Body of pancreas (tissue), 4 donors: Measurements from ENCODE around the gene RNU6-9. TPM values are rescaled to one million over a fixed set of nuclear protein-coding genes. Genes with fewer than 3 reads are reported as not detected.
A peak's percentile ranks its signal among the peaks of the same experiment; 100 is the strongest.

Source experiments
- ATAC-seq: fragments of 150-250 bp; one replicate; pipeline ENCODE4 v1.9.1; 2016
- DNase-seq, 4 donors: peaks; one replicate each; pipeline ENCODE4 v3.0.0-alpha.2; 2019
- H3K27ac ChIP-seq, 4 donors: fragments of 200-600 bp; sonication (generic); 1 replicate in 3 of 4; 2 replicates in 1 of 4; pipeline versions ENCODE4 v1.5.1 to v1.6.1; 2016 to 2019; ENCODE audit warnings: mild to moderate bottlenecking in 1 of 4, mixed read lengths in 1 of 4, moderate library complexity in 1 of 4
- H3K27me3 ChIP-seq, 2 donors: fragments of 200-600 bp; sonication (generic); one replicate each; pipeline ENCODE4 v1.6.0; 2016; ENCODE audit warnings: mild to moderate bottlenecking in 1 of 2
- H3K36me3 ChIP-seq, 2 donors: fragments of 200-600 bp; sonication (generic); replicated peaks in 1 of 2; 2 replicates each; pipeline ENCODE4 v1.5.1; 2016; ENCODE audit warnings: low read depth in 2 of 2; ENCODE audit not compliant: insufficient read depth in 1 of 2
- H3K4me1 ChIP-seq: fragments of 200-600 bp; sonication (generic); one replicate; pipeline ENCODE4 v1.6.0; 2016
- H3K4me3 ChIP-seq, 2 donors: fragments of 200-600 bp; sonication (generic); 1 replicate in 1 of 2; 2 replicates in 1 of 2; pipeline ENCODE4 v1.5.1; 2016 to 2019
- H3K9me3 ChIP-seq, 3 donors: fragments of 200-600 bp; sonication (generic); 1 replicate in 2 of 3; 2 replicates in 1 of 3; pipeline ENCODE4 v1.5.1; 2016
- CTCF ChIP-seq, 7 experiments: fragments of 450-650 bp in 4 of 7; fragments of 200-600 bp in 3 of 7; sonication (generic) in 3 of 7; IDR thresholded peaks; one replicate each; pipeline ENCODE4 v1.5.1; 2016 to 2019; ENCODE audit warnings: antibody characterized with exemption in 7 of 7
- POLR2A ChIP-seq, 3 donors: fragments of 450-650 bp; IDR thresholded peaks; one replicate each; pipeline ENCODE4 v1.6.1; 2016; ENCODE audit warnings: antibody characterized with exemption in 3 of 3, mild to moderate bottlenecking in 2 of 3
- WGBS, 2 donors: methylation state at CpG; one replicate each; pipeline ENCODE4 v1.1.5; 2017; 5-methylcytosine and 5-hydroxymethylcytosine counted together
- intact Hi-C: fragments of 100-400 bp; cut with DNase I; formaldehyde crosslinking; loops from one replicate; pipeline ENCODE4 v1.15.1; 2023
- total RNA-seq, 2 donors: library from RNA; depleted of rRNA; stranded (reverse); fragments of >200 nt; gene quantifications; one replicate each; pipeline ENCODE4 v1.1.0, GENCODE V29; 2016

Gene RNU6-9
- total RNA-seq, 2 donors from 2014 or later = not detected

GRCh38 chr19:867855-868457, 25.3 kb upstream of the RNU6-9 start:
- DNase-seq (no peak), ATAC-seq (no peak)
- Histone ChIP-seq H3K4me3 (no peak overlapping the region), H3K9me3 (no peaks in the 10 kb centered on the region), H3K4me1 (peaks cover 17% of the 10 kb centered on the region), H3K36me3 (peaks cover 2 to 8% of the 10 kb centered on the region in 2 donors), H3K27ac (no peak overlapping the region), H3K27me3 (no peaks in the 10 kb centered on the region)
- WGBS, 2 donors = 95 to 98% methylated on average over 14 to 31 of the region's 39 CpGs
- intact Hi-C loops = no loop called here
- TF ChIP-seq POLR2A (IDR thresholded peaks at IDR 0.05) (no peak), CTCF (IDR thresholded peaks at IDR 0.05) (no peak)

GRCh38 chr19:868458-869244, 24.6 kb upstream of the RNU6-9 start:
- TF ChIP-seq POLR2A (IDR thresholded peaks at IDR 0.05) (no peak), CTCF (IDR thresholded peaks at IDR 0.05) (no peak)
- Histone ChIP-seq H3K4me3 (no peak overlapping the region), H3K27ac (no peak overlapping the region), H3K27me3 (no peaks in the 10 kb centered on the region), H3K4me1 (peaks cover 11% of the 10 kb centered on the region), H3K9me3 (no peaks in the 10 kb centered on the region), H3K36me3 (peaks cover 2 to 8% of the 10 kb centered on the region in 2 donors)
- no peak for DNase-seq
- no peak for ATAC-seq
- 93 to 95% methylated on average over 29 to 30 of the region's 34 CpGs for WGBS, 2 donors
- intact Hi-C loops = no loop called here

- no peaks in the 10 kb centered on the region for H3K27me3 ChIP-seq
- H3K4me3 ChIP-seq = no peak overlapping the region
- peaks cover 3% of the 10 kb centered on the region for H3K4me1 ChIP-seq
- peaks cover 2 to 8% of the 10 kb centered on the region in 2 donors for H3K36me3 ChIP-seq
- H3K9me3 ChIP-seq = no peaks in the 10 kb centered on the region
- peak overlapping the region in 1 of 4 donors; percentile 30 for H3K27ac ChIP-seq
- peak; percentile 25 for ATAC-seq
- intact Hi-C loops = no loop called here
- WGBS, 2 donors = 83 to 85% methylated on average over 24 to 29 of the region's 29 CpGs
- DNase-seq = peak in 3 of 4 donors; percentile 40 to 62 (median 54)
- TF ChIP-seq CTCF (IDR thresholded peaks at IDR 0.05) = no peak
- TF ChIP-seq POLR2A (IDR thresholded peaks at IDR 0.05) = no peak
Observed at GRCh38 chr19:869245-870177, 23.8 kb upstream of the RNU6-9 start.

GRCh38 chr19:870314-870713, 23.0 kb upstream of the RNU6-9 start:
- Histone ChIP-seq H3K4me1 (peaks cover 3% of the 10 kb centered on the region), H3K36me3 (peaks cover 2 to 8% of the 10 kb centered on the region in 2 donors), H3K4me3 (no peak overlapping the region), H3K27me3 (no peaks in the 10 kb centered on the region), H3K9me3 (no peaks in the 10 kb centered on the region), H3K27ac (peak overlapping the region in 1 of 4 donors; percentile 30)
- TF ChIP-seq POLR2A (IDR thresholded peaks at IDR 0.05) (no peak), CTCF (IDR thresholded peaks at IDR 0.05) (no peak)
- intact Hi-C loops = no loop called here
- ATAC-seq (no peak), DNase-seq (no peak)
- 92 to 97% methylated on average over 8 of the region's 8 CpGs for WGBS, 2 donors
